Lower leg skin (tissue), 3 donors: ENCODE results near the gene SMIM28.

Experiments used
- CTCF ChIP-seq, 3 donors: fragments of 450-650 bp; IDR thresholded peaks; one replicate each; pipeline ENCODE4 v1.5.1; 2016; ENCODE audit warnings: antibody characterized with exemption in 3 of 3, mild to moderate bottlenecking in 3 of 3, moderate library complexity in 2 of 3
- POLR2A ChIP-seq, 2 donors: fragments of 450-650 bp; IDR thresholded peaks; one replicate each; pipeline ENCODE4 v1.6.1; 2016 to 2017; ENCODE audit warnings: antibody characterized with exemption in 2 of 2, mild to moderate bottlenecking in 1 of 2, moderate library complexity in 1 of 2

DNA sequence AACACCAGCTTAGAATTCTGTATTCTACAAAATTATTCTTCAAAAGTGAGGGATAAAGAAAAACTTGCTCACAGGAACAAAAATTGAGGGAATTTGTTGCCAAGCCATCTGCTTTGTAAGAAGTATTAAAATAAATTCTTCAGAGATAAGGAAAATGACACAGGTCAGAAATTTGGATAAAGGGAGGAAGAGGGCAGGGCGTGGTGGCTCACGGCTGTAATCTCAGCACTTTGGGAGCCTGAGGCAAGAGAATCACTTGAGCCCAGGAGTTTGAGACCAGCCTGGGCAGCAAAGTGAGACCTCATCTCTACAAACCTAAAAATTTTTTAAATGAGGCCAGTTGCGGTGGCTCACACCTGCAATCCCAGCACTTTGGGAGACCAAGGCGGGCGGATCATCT, 11.8 kb downstream of the SMIM28 start:
- TF ChIP-seq POLR2A (IDR thresholded peaks at IDR 0.05) (no peak), CTCF (IDR thresholded peaks at IDR 0.05) (no peak)
